Nephron progenitor cell (in vitro differentiated cells): ENCODE results near the gene MED10.
A peak's percentile ranks its signal among the peaks of the same experiment; 100 is the strongest.

Source experiments
- DNase-seq: peaks from one replicate; pipeline ENCODE4 v3.0.0; 2021
- H3K27ac Mint-ChIP-seq: 2 replicates; pipeline ENCODE4 v1.8.0; 2021; ENCODE audit warnings: mild to moderate bottlenecking, moderate library complexity, mixed read lengths
- H3K27me3 Mint-ChIP-seq: 2 replicates; pipeline ENCODE4 v1.8.0; 2021; ENCODE audit warnings: mild to moderate bottlenecking, low read depth, mixed read lengths; ENCODE audit not compliant: poor library complexity
- H3K36me3 Mint-ChIP-seq: 2 replicates; pipeline ENCODE4 v1.8.0; 2021; ENCODE audit warnings: low read depth, mixed read lengths
- H3K4me1 Mint-ChIP-seq: 2 replicates; pipeline ENCODE4 v1.8.0; 2021; ENCODE audit warnings: mixed read lengths
- H3K4me3 Mint-ChIP-seq: 2 replicates; pipeline ENCODE4 v1.8.0; 2021; ENCODE audit warnings: mild to moderate bottlenecking, moderate library complexity, mixed read lengths
- H3K9me3 Mint-ChIP-seq: 2 replicates; pipeline ENCODE4 v1.8.0; 2021; ENCODE audit warnings: mild to moderate bottlenecking, moderate library complexity, mixed read lengths
- CTCF ChIP-seq: fragments of 200-600 bp; sonication (generic); IDR thresholded peaks from 2 replicates; pipeline ENCODE4 v1.5.0; 2021; ENCODE audit warnings: antibody characterized with exemption

The MED10 gene

GRCh38 chr5:6338135-6338534, 40.2 kb downstream of the MED10 start:
- H3K4me1 Mint-ChIP-seq, result no peaks in the 10 kb centered on the region
- no peaks in the 10 kb centered on the region for H3K36me3 Mint-ChIP-seq
- no peaks in the 10 kb centered on the region for H3K9me3 Mint-ChIP-seq
- H3K4me3 Mint-ChIP-seq, result no peak overlapping the region
- no peak for TF ChIP-seq CTCF
- peaks cover 37% of the 10 kb centered on the region for H3K27me3 Mint-ChIP-seq
- no peak overlapping the region for H3K27ac Mint-ChIP-seq
- DNase-seq, result no peak

GRCh38 chr5:6333182-6333905, 45.0 kb downstream of the MED10 start:
- DNase-seq, result no peak
- H3K4me1 Mint-ChIP-seq, result no peaks in the 10 kb centered on the region
- peaks cover 13% of the 10 kb centered on the region for H3K9me3 Mint-ChIP-seq
- H3K27ac Mint-ChIP-seq, result no peak overlapping the region
- H3K36me3 Mint-ChIP-seq, result no peaks in the 10 kb centered on the region
- no peak for TF ChIP-seq CTCF
- no peak overlapping the region for H3K4me3 Mint-ChIP-seq
- H3K27me3 Mint-ChIP-seq, result peaks cover 27% of the 10 kb centered on the region

- TF ChIP-seq CTCF, result no peak
- DNase-seq, result peak; percentile 86
- Mint-ChIP-seq H3K27ac (no peak overlapping the region), H3K4me1 (no peaks in the 10 kb centered on the region), H3K27me3 (peaks cover 21% of the 10 kb centered on the region), H3K9me3 (peaks cover 13% of the 10 kb centered on the region), H3K36me3 (no peaks in the 10 kb centered on the region), H3K4me3 (no peak overlapping the region)
Observed at GRCh38 chr5:6328173-6328572, 50.2 kb downstream of the MED10 start.

GRCh38 chr5:6326776-6327175, 51.6 kb downstream of the MED10 start:
- Mint-ChIP-seq H3K9me3 (peaks cover 13% of the 10 kb centered on the region), H3K4me1 (no peaks in the 10 kb centered on the region), H3K36me3 (no peaks in the 10 kb centered on the region), H3K4me3 (no peak overlapping the region), H3K27me3 (peaks cover 18% of the 10 kb centered on the region), H3K27ac (no peak overlapping the region)
- TF ChIP-seq CTCF, result no peak
- DNase-seq, result no peak

GRCh38 chr5:6322163-6322713, 56.1 kb downstream of the MED10 start:
- Mint-ChIP-seq H3K4me3 (no peak overlapping the region), H3K4me1 (no peaks in the 10 kb centered on the region), H3K27me3 (peaks cover 38% of the 10 kb centered on the region), H3K9me3 (peaks cover 4% of the 10 kb centered on the region), H3K27ac (no peak overlapping the region), H3K36me3 (no peaks in the 10 kb centered on the region)
- no peak for DNase-seq
- no peak for TF ChIP-seq CTCF
